ENCODE results near the gene GPHN. TPM values are rescaled to one million over a fixed set of nuclear protein-coding genes. Genes with fewer than 3 reads are reported as not detected.
"Not testable (repeated sequence)": the region's sequence is repeated elsewhere in the genome, so short reads cannot be mapped to it uniquely, and the experiment has no call there.

GPHN gene
- total RNA-seq, 4 donors from 2014 or later, result 14.4 to 32.7 (median 21.1) TPM

GRCh38 chr14:66815687-66816086 lies 307.7 kb downstream of the GPHN start:
- 99 to 100% methylated on average over 2 of the region's 2 CpGs for WGBS, 2 donors
- Histone ChIP-seq H3K27ac (no peak overlapping the region), H3K36me3 (no peaks in the 10 kb centered on the region), H3K9me3 (no peaks in the 10 kb centered on the region), H3K27me3 (no peaks in the 10 kb centered on the region), H3K4me1 (no peaks in the 10 kb centered on the region), H3K4me3 (replicated peaks in 1 of 3) (no peak overlapping the region)
- DNase-seq, result no peak
- TF ChIP-seq POLR2A (IDR thresholded peaks at IDR 0.05) (no peak), CTCF (IDR thresholded peaks at IDR 0.05) (no peak)
- intact Hi-C loops (cut with DNase I), result no loop called here

GRCh38 chr14:66824251-66824650 lies 316.3 kb downstream of the GPHN start:
- intact Hi-C loops (cut with DNase I), result no loop called here
- WGBS, 2 donors, result 65 to 73% methylated on average over 2 of the region's 2 CpGs
- Histone ChIP-seq H3K27me3 (no peaks in the 10 kb centered on the region), H3K4me1 (no peaks in the 10 kb centered on the region), H3K4me3 (replicated peaks in 1 of 3) (no peak overlapping the region), H3K9me3 (no peaks in the 10 kb centered on the region), H3K27ac (no peak overlapping the region), H3K36me3 (no peaks in the 10 kb centered on the region)
- no peak for TF ChIP-seq POLR2A (IDR thresholded peaks at IDR 0.05)
- no peak for TF ChIP-seq CTCF (IDR thresholded peaks at IDR 0.05)
- no peak for DNase-seq

- Histone ChIP-seq H3K4me1 (no peaks in the 10 kb centered on the region), H3K27me3 (no peaks in the 10 kb centered on the region), H3K27ac (no peak overlapping the region), H3K4me3 (replicated peaks in 1 of 3) (no peak overlapping the region), H3K9me3 (no peaks in the 10 kb centered on the region), H3K36me3 (no peaks in the 10 kb centered on the region)
- intact Hi-C loops (cut with DNase I), result no loop called here
- 96 to 97% methylated on average over 5 of the region's 5 CpGs for WGBS, 2 donors
- no peak for TF ChIP-seq POLR2A (IDR thresholded peaks at IDR 0.05)
- DNase-seq, result no peak
These were observed 319.2 kb downstream of the GPHN start for GRCh38 chr14:66827182-66827581.

DNA sequence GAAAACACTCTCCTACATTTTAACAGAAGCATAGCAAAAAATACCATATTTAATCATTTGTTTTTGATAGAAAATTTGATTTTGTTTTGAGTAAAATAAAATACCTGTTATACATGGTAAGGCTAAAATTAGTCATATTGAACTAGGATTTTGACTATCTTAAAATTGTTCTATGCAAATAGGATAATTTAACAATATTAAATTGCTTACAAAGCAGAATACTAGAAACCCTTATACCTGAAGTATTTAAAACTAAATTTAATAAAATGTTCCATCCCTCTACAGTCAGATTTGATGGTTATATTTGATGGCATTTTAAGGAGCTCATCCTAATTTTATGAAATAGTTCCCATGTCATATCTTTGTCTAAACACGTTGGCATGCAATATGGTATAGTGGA lies 323.2 kb downstream of the GPHN start:
- Histone ChIP-seq H3K27me3 (no peaks in the 10 kb centered on the region), H3K9me3 (no peaks in the 10 kb centered on the region), H3K4me3 (replicated peaks in 1 of 3) (no peak overlapping the region), H3K4me1 (no peaks in the 10 kb centered on the region), H3K36me3 (no peaks in the 10 kb centered on the region), H3K27ac (no peak overlapping the region)
- 95 to 98% methylated on average over 1 of the region's 1 CpG for WGBS, 2 donors
- TF ChIP-seq POLR2A (IDR thresholded peaks at IDR 0.05) (no peak), CTCF (IDR thresholded peaks at IDR 0.05) (no peak)
- DNase-seq, result no peak
- intact Hi-C loops (cut with DNase I), result no loop called here

- TF ChIP-seq CTCF (IDR thresholded peaks at IDR 0.05) (no peak), POLR2A (IDR thresholded peaks at IDR 0.05) (no peak)
- H3K27me3 ChIP-seq, result no peaks in the 10 kb centered on the region
- H3K4me3 ChIP-seq (replicated peaks in 1 of 3), result no peak overlapping the region
- H3K9me3 ChIP-seq, result no peaks in the 10 kb centered on the region
- no peak for DNase-seq
- no peaks in the 10 kb centered on the region for H3K4me1 ChIP-seq
- no peak overlapping the region for H3K27ac ChIP-seq
- no peaks in the 10 kb centered on the region for H3K36me3 ChIP-seq
- WGBS, 2 donors, result 94 to 95% methylated on average over 2 of the region's 2 CpGs
- intact Hi-C loops (cut with DNase I), result no loop called here
These were observed 325.9 kb downstream of the GPHN start for GRCh38 chr14:66833816-66834215.

- 94 to 100% methylated on average over 1 to 2 of the region's 2 CpGs for WGBS, 2 donors
- H3K27ac ChIP-seq; H3K9me3 ChIP-seq; DNase-seq; intact Hi-C loops (cut with DNase I); H3K27me3 ChIP-seq; H3K4me3 ChIP-seq (replicated peaks in 1 of 3); H3K36me3 ChIP-seq; H3K4me1 ChIP-seq: not testable (repeated sequence)
These were observed 329.5 kb downstream of the GPHN start for GRCh38 chr14:66837436-66837835.

All from thyroid gland (tissue), 4 donors.